Natural killer cell (primary cell): Measurements from ENCODE around the gene RNF213. TPM values are rescaled to one million over a fixed set of nuclear protein-coding genes. Genes with fewer than 3 reads are reported as not detected.

Source experiments
- ATAC-seq, 3 donors: fragments of 150-1000 bp in 2 of 3; fragments of 200-7000 bp in 1 of 3; cut with Tn5 transposase; 1 replicate in 1 of 3; 2 replicates in 2 of 3; pipeline ENCODE4 v1.10.0; 2021; ENCODE audit warnings: mild to moderate bottlenecking in 2 of 3, moderate library complexity in 2 of 3
- DNase-seq, 2 donors: peaks; one replicate each; pipeline versions ENCODE4 v3.0.0 to v3.0.0-alpha.2; 2013 to 2021; ENCODE audit warnings: mixed read lengths in 1 of 2
- H3K27ac ChIP-seq: one replicate; pipeline ENCODE4 v1.5.1; 2013; ENCODE audit warnings: mild to moderate bottlenecking, low read length
- H3K27me3 ChIP-seq: one replicate; pipeline ENCODE4 v1.6.1; 2013; ENCODE audit warnings: low read length; ENCODE audit not compliant: control insufficient read depth, insufficient read depth
- H3K36me3 ChIP-seq: one replicate; pipeline ENCODE4 v1.6.1; 2013; ENCODE audit warnings: low read length; ENCODE audit not compliant: control insufficient read depth, insufficient read depth
- H3K4me1 ChIP-seq: one replicate; pipeline ENCODE4 v1.6.1; 2013; ENCODE audit warnings: low read length; ENCODE audit not compliant: control insufficient read depth, insufficient read depth
- H3K4me3 ChIP-seq: one replicate; pipeline ENCODE4 v1.5.1; 2013; ENCODE audit warnings: low read length
- H3K9me3 ChIP-seq: one replicate; pipeline ENCODE4 v1.6.1; 2013; ENCODE audit warnings: low read length; ENCODE audit not compliant: control insufficient read depth, insufficient read depth
- H3K27ac Mint-ChIP-seq, 2 donors: one replicate each; pipeline ENCODE4 v1.8.0; 2022; ENCODE audit warnings: mild to moderate bottlenecking in 2 of 2, mixed read lengths in 2 of 2, moderate library complexity in 1 of 2
- H3K27me3 Mint-ChIP-seq, 2 donors: one replicate each; pipeline ENCODE4 v1.8.0; 2022; ENCODE audit warnings: low read depth in 2 of 2, mixed read lengths in 2 of 2
- H3K36me3 Mint-ChIP-seq: one replicate; pipeline ENCODE4 v1.8.0; 2022; ENCODE audit warnings: mixed read lengths
- H3K4me1 Mint-ChIP-seq, 2 donors: one replicate each; pipeline ENCODE4 v1.8.0; 2022; ENCODE audit warnings: mixed read lengths in 2 of 2
- H3K4me3 Mint-ChIP-seq: one replicate; pipeline ENCODE4 v1.8.0; 2022; ENCODE audit warnings: mild to moderate bottlenecking, moderate library complexity, mixed read lengths
- H3K9me3 Mint-ChIP-seq, 2 donors: one replicate each; pipeline ENCODE4 v1.8.0; 2022; ENCODE audit warnings: mixed read lengths in 2 of 2
- CTCF ChIP-seq: fragments of 200-600 bp; IDR thresholded peaks from one replicate; pipeline ENCODE4 v1.8.0; 2022; ENCODE audit warnings: antibody characterized with exemption
- WGBS: methylation state at CpG from one replicate; pipeline ENCODE4 v1.1.7; 2013; ENCODE audit warnings: missing lambda C conversion rate; ENCODE audit not compliant: insufficient coverage; 5-methylcytosine and 5-hydroxymethylcytosine counted together
- intact Hi-C: fragments of 100-400 bp; cut with micrococcal nuclease; formaldehyde crosslinking; loops from one replicate; pipeline ENCODE4 v1.14.2; 2022
- total RNA-seq, 4 donors: library from RNA; stranded (reverse); fragments of 120-200 nt in 1 of 4; gene quantifications; one replicate each; pipeline versions ENCODE4 v1.2.3 to v1.2.4, GENCODE V29; 2013 to 2022

Gene RNF213
- total RNA-seq, 3 donors from 2014 or later (not counting 1 experiment from before 2014, with no cell fraction given) = 929 to 1,120 (median 1,060) TPM

GRCh38 chr17:80352216-80352895, 91.7 kb downstream of the RNF213 start:
- Mint-ChIP-seq H3K36me3 (peaks cover 9% of the 10 kb centered on the region), H3K27me3 (no peaks in the 10 kb centered on the region), H3K4me3 (no peak overlapping the region), H3K4me1 (peaks cover 0 to 13% of the 10 kb centered on the region in 2 donors), H3K9me3 (no peaks in the 10 kb centered on the region), H3K27ac (no peak overlapping the region)
- ATAC-seq (no peak), DNase-seq (no peak)
- Histone ChIP-seq H3K9me3 (no peaks in the 10 kb centered on the region), H3K36me3 (peaks cover 98% of the 10 kb centered on the region), H3K4me1 (no peaks in the 10 kb centered on the region), H3K27ac (no peak overlapping the region), H3K4me3 (no peak overlapping the region), H3K27me3 (no peaks in the 10 kb centered on the region)
- intact Hi-C loops = no loop called here
- no peak for TF ChIP-seq CTCF
- 92% methylated on average over 22 of the region's 22 CpGs for WGBS

- intact Hi-C loops = no loop called here
- Histone ChIP-seq H3K27me3 (no peaks in the 10 kb centered on the region), H3K27ac (no peak overlapping the region), H3K4me1 (no peaks in the 10 kb centered on the region), H3K4me3 (no peak overlapping the region), H3K9me3 (no peaks in the 10 kb centered on the region), H3K36me3 (peaks cover 98% of the 10 kb centered on the region)
- no peaks in the 10 kb centered on the region for H3K27me3 Mint-ChIP-seq
- H3K36me3 Mint-ChIP-seq = peaks cover 5% of the 10 kb centered on the region
- TF ChIP-seq CTCF = no peak
- no peak overlapping the region for H3K4me3 Mint-ChIP-seq
- WGBS = 96% methylated on average over 28 of the region's 28 CpGs
- H3K9me3 Mint-ChIP-seq = no peaks in the 10 kb centered on the region
- peak overlapping the region in 1 of 2 donors; percentile 29 for H3K27ac Mint-ChIP-seq
- no peak for ATAC-seq
- H3K4me1 Mint-ChIP-seq = peaks cover 0 to 13% of the 10 kb centered on the region in 2 donors
- DNase-seq = no peak
Measured at GRCh38 chr17:80352991-80353665, 92.5 kb downstream of the RNF213 start.

- Mint-ChIP-seq H3K4me3 (no peak overlapping the region), H3K27me3 (no peaks in the 10 kb centered on the region), H3K9me3 (no peaks in the 10 kb centered on the region), H3K4me1 (peaks cover 0 to 7% of the 10 kb centered on the region in 2 donors), H3K27ac (peak overlapping the region in 1 of 2 donors; percentile 29), H3K36me3 (peaks cover 5% of the 10 kb centered on the region)
- no peaks in the 10 kb centered on the region for H3K4me1 ChIP-seq
- no peaks in the 10 kb centered on the region for H3K27me3 ChIP-seq
- peaks cover 97% of the 10 kb centered on the region for H3K36me3 ChIP-seq
- intact Hi-C loops = no loop called here
- ATAC-seq (no peak), DNase-seq (no peak)
- no peak overlapping the region for H3K27ac ChIP-seq
- no peaks in the 10 kb centered on the region for H3K9me3 ChIP-seq
- no peak for TF ChIP-seq CTCF
- no peak overlapping the region for H3K4me3 ChIP-seq
- WGBS = 98% methylated on average over 29 of the region's 29 CpGs
Measured at GRCh38 chr17:80353718-80354275, 93.1 kb downstream of the RNF213 start.
